ENCODE measurements around the gene CCNY. TPM values are rescaled to one million over a fixed set of nuclear protein-coding genes. Genes with fewer than 3 reads are reported as not detected.

CCNY gene
- total and polyA plus RNA-seq, 2 of the 4 experiments (the other 2 are of a cell fraction): 38.0 to 131 TPM

- H2AFZ ChIP-seq (replicated peaks; ENCODE audit: low read length, poor library complexity): no peak overlapping the region
- ChIA-PET CTCF (no interaction called here), POLR2A (ENCODE audit: unreplicated experiment) (no interaction called here)
- H3K56ac ChIP-seq (ENCODE audit: extremely low read depth, insufficient read depth, low read length): no peak overlapping the region
- intact Hi-C loops (cut with micrococcal nuclease) (no loop called here), in situ Hi-C loops (cut with MboI; ENCODE audit: low sequenced_read_pairs) (no loop called here), dilution Hi-C loops (cut with HindIII; ENCODE audit: low sequenced_read_pairs, unreplicated experiment) (no loop called here)
- H3K18ac ChIP-seq (ENCODE audit: low read depth, low read length): no peak overlapping the region
- peaks cover 94% of the 10 kb centered on the region for H4K20me1 ChIP-seq (ENCODE audit: insufficient read depth, low read length)
- H2BK120ac ChIP-seq (ENCODE audit: low read depth, low read length): no peak overlapping the region
- no peak overlapping the region; the same call in 1 of the 2 replicates for H3K23ac ChIP-seq (ENCODE audit: low read depth, low read length)
- H3K4me3 ChIP-seq (ENCODE audit: insufficient read depth, low read depth, low read length): no peak overlapping the region
- H2BK5ac ChIP-seq (ENCODE audit: low read depth, low read length, poor library complexity, severe bottlenecking): no peak overlapping the region
- no peak overlapping the region for H3K4ac ChIP-seq (ENCODE audit: low read depth, low read length)
- no peaks in the 10 kb centered on the region for H3K27me3 ChIP-seq (ENCODE audit: control insufficient read depth, insufficient read depth, low read length)
- peaks cover 44 to 87% of the 10 kb centered on the region in 2 experiments for H3K79me1 ChIP-seq (ENCODE audit: low read depth in 1 of 2, low read length in 2 of 2)
- no peak overlapping the region for H2AK9ac ChIP-seq (replicated peaks; ENCODE audit: low read depth, low read length, poor library complexity)
- peak overlapping the region; percentile 29; the same call in 1 of the 2 replicates for H3K14ac ChIP-seq (replicated peaks; ENCODE audit: low read depth, low read length)
- H3K9me1 ChIP-seq (ENCODE audit: insufficient read depth, low read length): peaks cover 37% of the 10 kb centered on the region
- H4K5ac ChIP-seq (ENCODE audit: low read depth, low read length): no peak overlapping the region
- no TSS peak for BruUV-seq (replicated peaks)
- no peak for TF ChIP-seq SMC3 (IDR thresholded peaks at IDR 0.05; ENCODE audit: low read depth, low read length)
- TF ChIP-seq RAD21 (IDR thresholded peaks at IDR 0.05; ENCODE audit: low read length): no peak
- no peak for TF ChIP-seq POLR2A (IDR thresholded peaks at IDR 0.05; ENCODE audit: low read depth, low read length)
- TF ChIP-seq BHLHE40 (IDR thresholded peaks at IDR 0.05; ENCODE audit: low read depth, low read length): no peak
- no peak for TF ChIP-seq CEBPB (IDR thresholded peaks at IDR 0.05; ENCODE audit: low read depth, low read length)
- TF ChIP-seq NFE2L2 (IDR thresholded peaks at IDR 0.05; ENCODE audit: low read depth, low read length): no peak
- no peak for TF ChIP-seq RCOR1 (IDR thresholded peaks at IDR 0.05; ENCODE audit: insufficient replicate concordance, low read length)
- no peak for TF ChIP-seq MAFK (IDR thresholded peaks at IDR 0.05; ENCODE audit: low read depth, low read length)
- TF ChIP-seq USF2 (IDR thresholded peaks at IDR 0.05; ENCODE audit: low read depth, low read length): no peak
- no peak for TF ChIP-seq MXI1 (IDR thresholded peaks at IDR 0.05; ENCODE audit: borderline replicate concordance, low read depth, low read length)
- H3K9me3 ChIP-seq (ENCODE audit: control insufficient read depth, insufficient read depth, low read length): no peaks in the 10 kb centered on the region
- no peak overlapping the region for H2BK15ac ChIP-seq (ENCODE audit: low read depth, low read length)
- H3K36me3 ChIP-seq (ENCODE audit: control insufficient read depth, insufficient read depth, low read length): no peaks in the 10 kb centered on the region
- no peak overlapping the region for H2AK5ac ChIP-seq (ENCODE audit: low read depth, low read length)
- H3K4me1 ChIP-seq (ENCODE audit: control insufficient read depth, insufficient read depth, low read length): peaks cover 27% of the 10 kb centered on the region
- no peak overlapping the region for H2BK20ac ChIP-seq (ENCODE audit: low read depth, low read length)
- no peak overlapping the region for H4K91ac ChIP-seq (ENCODE audit: insufficient read depth, low read depth, low read length)
- DNase-seq (peak; percentile 47), ATAC-seq (ENCODE audit: low read depth) (no peak)
- WGBS, 2 experiments (ENCODE audit: extremely low coverage in 2 of 2, insufficient read length in 1 of 2): no CpG with 5 or more reads among the region's 2 CpGs
- no peak overlapping the region for H4K8ac ChIP-seq (ENCODE audit: low read depth in 2 of 2, low read length in 2 of 2)
- H3K4me2 ChIP-seq (ENCODE audit: low read depth, low read length): no peak overlapping the region
- no peak overlapping the region for H3K27ac ChIP-seq (ENCODE audit: insufficient read depth, low read length)
- H3K9ac ChIP-seq (ENCODE audit: low read depth, low read length): no peak overlapping the region
These were observed 14.7 kb downstream of the CCNY start for GRCh38 chr10:35351021-35351420.
